Uterus (tissue), 4 donors: Measurements from ENCODE around the gene PSMD8. TPM values are rescaled to one million over a fixed set of nuclear protein-coding genes. Genes with fewer than 3 reads are reported as not detected.

Experiments
- DNase-seq, 2 donors: peaks; one replicate each; pipeline ENCODE4 v3.0.0-alpha.2; 2019 to 2020
- H3K27ac ChIP-seq, 2 donors: fragments of 200-600 bp; sonication (generic); 1 replicate in 1 of 2; 2 replicates in 1 of 2; pipeline ENCODE4 v1.5.1; 2016 to 2018
- H3K27me3 ChIP-seq, 2 donors: fragments of 200-600 bp; sonication (generic); one replicate each; pipeline ENCODE4 v1.5.1; 2018 to 2019; ENCODE audit warnings: control low read depth in 1 of 2
- H3K36me3 ChIP-seq, 2 donors: fragments of 200-600 bp; sonication (generic); one replicate each; pipeline ENCODE4 v1.5.1; 2019; ENCODE audit warnings: control low read depth in 1 of 2
- H3K4me1 ChIP-seq, 2 donors: fragments of 200-600 bp; sonication (generic); one replicate each; pipeline ENCODE4 v1.5.1; 2018 to 2019; ENCODE audit warnings: control low read depth in 1 of 2
- H3K4me3 ChIP-seq, 2 donors: fragments of 200-600 bp; sonication (generic); 1 replicate in 1 of 2; 2 replicates in 1 of 2; pipeline ENCODE4 v1.5.1; 2018 to 2019; ENCODE audit warnings: mild to moderate bottlenecking in 1 of 2
- H3K9me3 ChIP-seq, 2 donors: fragments of 200-600 bp; sonication (generic); one replicate each; pipeline ENCODE4 v1.5.1; 2019; ENCODE audit warnings: control low read depth in 1 of 2
- CTCF ChIP-seq, 4 experiments: fragments of 200-600 bp in 2 of 4; fragments of 450-650 bp in 2 of 4; sonication (generic) in 2 of 4; IDR thresholded peaks; one replicate each; pipeline ENCODE4 v1.5.1; 2016 to 2019; ENCODE audit warnings: antibody characterized with exemption in 4 of 4, mild to moderate bottlenecking in 2 of 4, moderate library complexity in 1 of 4
- POLR2A ChIP-seq, 2 donors: fragments of 450-650 bp; IDR thresholded peaks; one replicate each; pipeline ENCODE4 v1.6.1; 2016; ENCODE audit warnings: antibody characterized with exemption in 2 of 2, mild to moderate bottlenecking in 1 of 2, moderate library complexity in 1 of 2
- intact Hi-C: fragments of 100-400 bp; cut with DNase I; formaldehyde crosslinking; loops from one replicate; pipeline ENCODE4 v1.15.1; 2023; ENCODE audit warnings: low total_unique reads
- total RNA-seq, 4 donors: library from RNA; depleted of rRNA in 3 of 4; stranded (reverse); fragments of >200 nt in 3 of 4; gene quantifications; one replicate each; pipeline versions ENCODE4 v1.1.0 to v1.2.4, GENCODE V29; 2014 to 2023
- donor health status: DM: yes; HTN: yes; CAD: no.

The PSMD8 gene
- total RNA-seq, 4 donors from 2014 or later: 67.4 to 156 (median 128) TPM

- H3K27me3 ChIP-seq: no peaks in the 10 kb centered on the region
- TF ChIP-seq CTCF (IDR thresholded peaks at IDR 0.05) (no peak), POLR2A (IDR thresholded peaks at IDR 0.05) (no peak)
- H3K4me3 ChIP-seq: peak overlapping the region; percentile 39 to 46
- H3K4me1 ChIP-seq: peaks cover 0 to 19% of the 10 kb centered on the region in 2 donors
- peak in 1 of 2 donors; percentile 21 for DNase-seq
- H3K36me3 ChIP-seq: no peaks in the 10 kb centered on the region
- intact Hi-C loops: no loop called here
- no peaks in the 10 kb centered on the region for H3K9me3 ChIP-seq
- peak overlapping the region; percentile 41 to 42 for H3K27ac ChIP-seq
Measured at GRCh38 chr19:38389101-38389925, 14.9 kb downstream of the PSMD8 start.

GRCh38 chr19:38389957-38390924 lies 15.9 kb downstream of the PSMD8 start:
- H3K4me3 ChIP-seq: no peak overlapping the region
- TF ChIP-seq CTCF (IDR thresholded peaks at IDR 0.05) (no peak), POLR2A (IDR thresholded peaks at IDR 0.05) (no peak)
- no peak overlapping the region for H3K27ac ChIP-seq
- DNase-seq: no peak
- no peaks in the 10 kb centered on the region for H3K36me3 ChIP-seq
- H3K27me3 ChIP-seq: no peaks in the 10 kb centered on the region
- intact Hi-C loops: no loop called here
- H3K9me3 ChIP-seq: no peaks in the 10 kb centered on the region
- H3K4me1 ChIP-seq: peaks cover 0 to 19% of the 10 kb centered on the region in 2 donors

GRCh38 chr19:38391911-38392464 lies 17.6 kb downstream of the PSMD8 start:
- no peak for TF ChIP-seq CTCF (IDR thresholded peaks at IDR 0.05)
- TF ChIP-seq POLR2A (IDR thresholded peaks at IDR 0.05): no peak
- no peak for DNase-seq
- no peaks in the 10 kb centered on the region for H3K36me3 ChIP-seq
- H3K4me3 ChIP-seq: no peak overlapping the region
- H3K27me3 ChIP-seq: no peaks in the 10 kb centered on the region
- no peak overlapping the region for H3K27ac ChIP-seq
- no peaks in the 10 kb centered on the region for H3K9me3 ChIP-seq
- intact Hi-C loops: no loop called here
- peaks cover 0 to 15% of the 10 kb centered on the region in 2 donors for H3K4me1 ChIP-seq

GRCh38 chr19:38392707-38393308 lies 18.4 kb downstream of the PSMD8 start:
- no peak for DNase-seq
- H3K36me3 ChIP-seq: no peaks in the 10 kb centered on the region
- no peaks in the 10 kb centered on the region for H3K27me3 ChIP-seq

More at GRCh38 chr19:38392707-38393308, 18.4 kb downstream of the PSMD8 start:
- Histone ChIP-seq H3K4me3 (no peak overlapping the region), H3K9me3 (no peaks in the 10 kb centered on the region), H3K27ac (no peak overlapping the region), H3K4me1 (peaks cover 0 to 9% of the 10 kb centered on the region in 2 donors)
- TF ChIP-seq POLR2A (IDR thresholded peaks at IDR 0.05) (no peak), CTCF (IDR thresholded peaks at IDR 0.05) (no peak)
- intact Hi-C loops: no loop called here
